ENCODE data around the gene BTBD9. TPM values are rescaled to one million over a fixed set of nuclear protein-coding genes. Genes with fewer than 3 reads are reported as not detected.

BTBD9 gene
- total RNA-seq, 1 donor from 2014 or later: 14.8 TPM

GRCh38 chr6:38549795-38550194 lies 89.9 kb downstream of the BTBD9 start:
- H3K36me3 Mint-ChIP-seq (ENCODE audit: low read depth): peaks cover 3% of the 10 kb centered on the region
- H3K4me1 Mint-ChIP-seq (ENCODE audit: low read depth): peaks cover 4% of the 10 kb centered on the region
- H3K27ac Mint-ChIP-seq (ENCODE audit: unreplicated experiment): no peak overlapping the region
- H3K4me3 Mint-ChIP-seq (ENCODE audit: unreplicated experiment): no peak overlapping the region
- no peaks in the 10 kb centered on the region for H3K9me3 Mint-ChIP-seq (ENCODE audit: low read depth)
- H3K27me3 Mint-ChIP-seq (ENCODE audit: low read depth): no peaks in the 10 kb centered on the region
- TF ChIP-seq CTCF (IDR thresholded peaks at IDR 0.05): no peak
- no peak for DNase-seq (ENCODE audit: low spot score)

DNA sequence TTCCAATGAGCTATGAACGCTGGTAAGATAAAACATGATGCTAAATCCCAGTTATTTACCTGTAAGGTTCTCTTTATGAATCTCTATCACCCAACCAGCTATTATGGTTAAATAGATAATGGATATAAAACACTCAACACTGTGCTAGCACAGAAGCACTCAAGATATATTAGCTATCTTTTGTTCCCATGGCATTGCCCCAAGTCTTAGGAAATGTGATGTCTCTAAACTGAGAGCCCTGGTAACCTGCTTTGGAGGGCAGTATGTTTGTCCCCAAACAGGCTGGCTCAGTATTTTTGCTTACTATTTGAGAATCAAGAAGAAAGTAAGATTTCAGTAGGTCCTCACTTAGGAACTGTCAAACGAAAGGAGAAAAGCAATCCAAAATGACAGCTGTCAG lies 90.5 kb downstream of the BTBD9 start:
- no peak for TF ChIP-seq CTCF (IDR thresholded peaks at IDR 0.05)
- peaks cover 1% of the 10 kb centered on the region for H3K4me1 Mint-ChIP-seq (ENCODE audit: low read depth)
- H3K9me3 Mint-ChIP-seq (ENCODE audit: low read depth): peaks cover 3% of the 10 kb centered on the region
- H3K4me3 Mint-ChIP-seq (ENCODE audit: unreplicated experiment): no peak overlapping the region
- peaks cover 5% of the 10 kb centered on the region for H3K36me3 Mint-ChIP-seq (ENCODE audit: low read depth)
- H3K27ac Mint-ChIP-seq (ENCODE audit: unreplicated experiment): no peak overlapping the region
- no peak for DNase-seq (ENCODE audit: low spot score)
- no peaks in the 10 kb centered on the region for H3K27me3 Mint-ChIP-seq (ENCODE audit: low read depth)

- Mint-ChIP-seq H3K4me1 (ENCODE audit: low read depth) (no peaks in the 10 kb centered on the region), H3K4me3 (ENCODE audit: unreplicated experiment) (no peak overlapping the region), H3K27ac (ENCODE audit: unreplicated experiment) (no peak overlapping the region), H3K9me3 (ENCODE audit: low read depth) (peaks cover 3% of the 10 kb centered on the region), H3K27me3 (ENCODE audit: low read depth) (no peaks in the 10 kb centered on the region), H3K36me3 (ENCODE audit: low read depth) (peaks cover 5% of the 10 kb centered on the region)
- DNase-seq (ENCODE audit: low spot score): no peak
- no peak for TF ChIP-seq CTCF (IDR thresholded peaks at IDR 0.05)
Observed at GRCh38 chr6:38543022-38543421, 96.7 kb downstream of the BTBD9 start.

- no peak for TF ChIP-seq CTCF (IDR thresholded peaks at IDR 0.05)
- no peak for DNase-seq (ENCODE audit: low spot score)
- no peak overlapping the region for H3K4me3 Mint-ChIP-seq (ENCODE audit: unreplicated experiment)
- no peak overlapping the region for H3K27ac Mint-ChIP-seq (ENCODE audit: unreplicated experiment)
- H3K27me3 Mint-ChIP-seq (ENCODE audit: low read depth): no peaks in the 10 kb centered on the region
- H3K4me1 Mint-ChIP-seq (ENCODE audit: low read depth): no peaks in the 10 kb centered on the region
- peaks cover 3% of the 10 kb centered on the region for H3K9me3 Mint-ChIP-seq (ENCODE audit: low read depth)
- H3K36me3 Mint-ChIP-seq (ENCODE audit: low read depth): peaks cover 2% of the 10 kb centered on the region
Observed at GRCh38 chr6:38542031-38542430, 97.7 kb downstream of the BTBD9 start.

GRCh38 chr6:38533064-38533463 lies 106.7 kb downstream of the BTBD9 start:
- Mint-ChIP-seq H3K36me3 (ENCODE audit: low read depth) (peaks cover 4% of the 10 kb centered on the region), H3K9me3 (ENCODE audit: low read depth) (peaks cover 19% of the 10 kb centered on the region), H3K4me3 (ENCODE audit: unreplicated experiment) (no peak overlapping the region), H3K27me3 (ENCODE audit: low read depth) (no peaks in the 10 kb centered on the region), H3K4me1 (ENCODE audit: low read depth) (no peaks in the 10 kb centered on the region), H3K27ac (ENCODE audit: unreplicated experiment) (no peak overlapping the region)
- no peak for DNase-seq (ENCODE audit: low spot score)
- no peak for TF ChIP-seq CTCF (IDR thresholded peaks at IDR 0.05)

All from chondrocyte (in vitro differentiated cells).